ENCODE measurements around the gene CDK12. TPM values are rescaled to one million over a fixed set of nuclear protein-coding genes. Genes with fewer than 3 reads are reported as not detected.
A peak's percentile ranks its signal among the peaks of the same experiment; 100 is the strongest.

Gene CDK12
- total and polyA plus RNA-seq, 7 experiments from 2014 or later: 3.6 to 118 (median 103) TPM

- no peak overlapping the region for H3K27ac ChIP-seq (ENCODE audit: low read depth, low read length)
- ATAC-seq (no peak), DNase-seq (no peak)
- no peaks in the 10 kb centered on the region for H3K27me3 Mint-ChIP-seq
- ChIA-PET CTCF (interaction anchor here (0.5 to 8.2 kb wide), 10 partner anchors 9 to 698 kb away, joined by 3 to 53 read pairs (median 3); no protein-coding TSS in a partner anchor), POLR2A (interaction anchor here (1.3 kb wide), 1 partner anchor 9 kb away, joined by 6 read pairs; no protein-coding TSS in a partner anchor)
- H3K4me3 ChIP-seq (ENCODE audit: low read length): no peak overlapping the region
- no peak overlapping the region for H3K27ac Mint-ChIP-seq
- H3K27me3 ChIP-seq (ENCODE audit: control insufficient read depth in 2 of 2, insufficient read depth in 2 of 2, low read length in 2 of 2): no peaks in the 10 kb centered on the region
- no peaks in the 10 kb centered on the region for H3K4me1 ChIP-seq (ENCODE audit: control insufficient read depth in 2 of 2, insufficient read depth in 2 of 2, low read length in 2 of 2)
- H3K4me3 Mint-ChIP-seq: no peak overlapping the region
- H3K9me3 Mint-ChIP-seq: no peaks in the 10 kb centered on the region
- peaks cover 0 to 64% (median 5%) of the 10 kb centered on the region in 3 experiments for H3K36me3 ChIP-seq (ENCODE audit: control insufficient read depth in 2 of 3, insufficient read depth in 3 of 3, low read length in 3 of 3)
- H3K9me3 ChIP-seq (ENCODE audit: control insufficient read depth in 2 of 3, low read length in 3 of 3): no peaks in the 10 kb centered on the region
- H3K36me3 Mint-ChIP-seq: peaks cover 8 to 62% (median 32%) of the 10 kb centered on the region in 5 donors
- intact Hi-C loops (cut with micrococcal nuclease): loop anchor here (1.0 to 5.0 kb wide), 4 partner anchors 74 to 206 kb away; partner anchors contain the start of gene GRB7 (in 1 of the 2)
- peaks cover 0 to 2% (median 0%) of the 10 kb centered on the region in 7 donors for H3K4me1 Mint-ChIP-seq
These were observed 87.4 kb downstream of the CDK12 start for GRCh38 chr17:39548494-39549225.

- POLR2A ChIA-PET: no interaction called here
These were observed 88.7 kb downstream of the CDK12 start for GRCh38 chr17:39549747-39550573.

GRCh38 chr17:39551879-39552278 lies 90.6 kb downstream of the CDK12 start:
- intact Hi-C loops (cut with micrococcal nuclease): no loop called here
- Mint-ChIP-seq H3K4me3 (no peak overlapping the region), H3K27ac (no peak overlapping the region), H3K9me3 (no peaks in the 10 kb centered on the region), H3K36me3 (peaks cover 12 to 74% (median 35%) of the 10 kb centered on the region in 5 donors), H3K4me1 (peaks cover 0 to 5% (median 0%) of the 10 kb centered on the region in 7 donors), H3K27me3 (no peaks in the 10 kb centered on the region)
- Histone ChIP-seq H3K36me3 (ENCODE audit: control insufficient read depth in 2 of 3, insufficient read depth in 3 of 3, low read length in 3 of 3) (peaks cover 0 to 77% (median 3%) of the 10 kb centered on the region in 3 experiments), H3K4me3 (ENCODE audit: low read length) (no peak overlapping the region), H3K4me1 (ENCODE audit: control insufficient read depth in 2 of 2, insufficient read depth in 2 of 2, low read length in 2 of 2) (no peaks in the 10 kb centered on the region), H3K9me3 (ENCODE audit: control insufficient read depth in 2 of 3, low read length in 3 of 3) (no peaks in the 10 kb centered on the region), H3K27me3 (ENCODE audit: control insufficient read depth in 2 of 2, insufficient read depth in 2 of 2, low read length in 2 of 2) (no peaks in the 10 kb centered on the region), H3K27ac (ENCODE audit: low read depth, low read length) (no peak overlapping the region)
- no peak for ATAC-seq
- POLR2A ChIA-PET: no interaction called here
- no peak for DNase-seq
- CTCF ChIA-PET: interaction anchor here (8.2 kb wide), 1 partner anchor 71 kb away, joined by 53 read pairs; no protein-coding TSS in a partner anchor

More at GRCh38 chr17:39549747-39550573, 88.7 kb downstream of the CDK12 start:
- no peaks in the 10 kb centered on the region for H3K27me3 ChIP-seq (ENCODE audit: control insufficient read depth in 2 of 2, insufficient read depth in 2 of 2, low read length in 2 of 2)
- Mint-ChIP-seq H3K27me3 (no peaks in the 10 kb centered on the region), H3K27ac (peak overlapping the region in 2 of 9 donors; percentile 25 to 72), H3K36me3 (peaks cover 8 to 65% (median 31%) of the 10 kb centered on the region in 5 donors), H3K9me3 (no peaks in the 10 kb centered on the region), H3K4me1 (peaks cover 0 to 2% (median 0%) of the 10 kb centered on the region in 7 donors), H3K4me3 (no peak overlapping the region)
- H3K4me1 ChIP-seq (ENCODE audit: control insufficient read depth in 2 of 2, insufficient read depth in 2 of 2, low read length in 2 of 2): no peaks in the 10 kb centered on the region
- H3K9me3 ChIP-seq (ENCODE audit: control insufficient read depth in 2 of 3, low read length in 3 of 3): no peaks in the 10 kb centered on the region
- intact Hi-C loops (cut with micrococcal nuclease): loop anchor here in 1 of 2 donors (5.0 kb wide), 1 partner anchor 187 kb away; the partner anchor contains the start of gene GRB7
- CTCF ChIA-PET: interaction anchor here (8.2 kb wide), 1 partner anchor 72 kb away, joined by 53 read pairs; no protein-coding TSS in a partner anchor
- ATAC-seq (no peak), DNase-seq (no peak)
- H3K4me3 ChIP-seq (ENCODE audit: low read length): no peak overlapping the region
- peaks cover 0 to 69% (median 5%) of the 10 kb centered on the region in 3 experiments for H3K36me3 ChIP-seq (ENCODE audit: control insufficient read depth in 2 of 3, insufficient read depth in 3 of 3, low read length in 3 of 3)
- no peak overlapping the region for H3K27ac ChIP-seq (ENCODE audit: low read depth, low read length)

- no peaks in the 10 kb centered on the region for H3K4me1 ChIP-seq (ENCODE audit: control insufficient read depth in 2 of 2, insufficient read depth in 2 of 2, low read length in 2 of 2)
- Mint-ChIP-seq H3K27me3 (no peaks in the 10 kb centered on the region), H3K4me3 (no peak overlapping the region), H3K36me3 (peaks cover 16 to 79% (median 49%) of the 10 kb centered on the region in 5 donors), H3K27ac (peak overlapping the region in 1 of 9 donors; percentile 51), H3K4me1 (peaks cover 0 to 5% (median 0%) of the 10 kb centered on the region in 7 donors), H3K9me3 (no peaks in the 10 kb centered on the region)
- ATAC-seq (no peak), DNase-seq (no peak)
- no peaks in the 10 kb centered on the region for H3K27me3 ChIP-seq (ENCODE audit: control insufficient read depth in 2 of 2, insufficient read depth in 2 of 2, low read length in 2 of 2)
- peaks cover 5 to 85% (median 12%) of the 10 kb centered on the region in 3 experiments for H3K36me3 ChIP-seq (ENCODE audit: control insufficient read depth in 2 of 3, insufficient read depth in 3 of 3, low read length in 3 of 3)
- no peak overlapping the region for H3K4me3 ChIP-seq (ENCODE audit: low read length)
- no peak overlapping the region for H3K27ac ChIP-seq (ENCODE audit: low read depth, low read length)
- POLR2A ChIA-PET: interaction anchor here (0.7 to 1.1 kb wide), 2 partner anchors 8 to 1039 kb away, joined by 3 read pairs; no protein-coding TSS in a partner anchor
- intact Hi-C loops (cut with micrococcal nuclease): no loop called here
- H3K9me3 ChIP-seq (ENCODE audit: control insufficient read depth in 2 of 3, low read length in 3 of 3): no peaks in the 10 kb centered on the region
- CTCF ChIA-PET: interaction anchor here (1.0 to 8.2 kb wide), 2 partner anchors 42 to 69 kb away, joined by 3 to 53 read pairs; no protein-coding TSS in a partner anchor
These were observed 92.2 kb downstream of the CDK12 start for GRCh38 chr17:39553341-39553945.

GRCh38 chr17:39555368-39555767 lies 94.1 kb downstream of the CDK12 start:
- ChIA-PET CTCF (interaction anchor here (0.6 to 0.8 kb wide), 2 partner anchors 8 to 67 kb away, joined by 3 to 4 read pairs; no protein-coding TSS in a partner anchor), POLR2A (no interaction called here)
- Histone ChIP-seq H3K9me3 (ENCODE audit: control insufficient read depth in 2 of 3, low read length in 3 of 3) (no peaks in the 10 kb centered on the region), H3K4me1 (ENCODE audit: control insufficient read depth in 2 of 2, insufficient read depth in 2 of 2, low read length in 2 of 2) (no peaks in the 10 kb centered on the region), H3K36me3 (ENCODE audit: control insufficient read depth in 2 of 3, insufficient read depth in 3 of 3, low read length in 3 of 3) (peaks cover 5 to 72% (median 12%) of the 10 kb centered on the region in 3 experiments), H3K27me3 (ENCODE audit: control insufficient read depth in 2 of 2, insufficient read depth in 2 of 2, low read length in 2 of 2) (no peaks in the 10 kb centered on the region), H3K4me3 (ENCODE audit: low read length) (no peak overlapping the region), H3K27ac (ENCODE audit: low read depth, low read length) (no peak overlapping the region)
- intact Hi-C loops (cut with micrococcal nuclease): no loop called here
- ATAC-seq: no peak
- H3K9me3 Mint-ChIP-seq: no peaks in the 10 kb centered on the region
- no peak overlapping the region for H3K27ac Mint-ChIP-seq
- peaks cover 16 to 75% (median 43%) of the 10 kb centered on the region in 5 donors for H3K36me3 Mint-ChIP-seq
- H3K27me3 Mint-ChIP-seq: no peaks in the 10 kb centered on the region
- H3K4me1 Mint-ChIP-seq: peaks cover 0 to 5% (median 0%) of the 10 kb centered on the region in 7 donors
- no peak for DNase-seq
- no peak overlapping the region for H3K4me3 Mint-ChIP-seq

- Mint-ChIP-seq H3K27ac (no peak overlapping the region), H3K9me3 (no peaks in the 10 kb centered on the region), H3K4me1 (peaks cover 0 to 5% (median 0%) of the 10 kb centered on the region in 7 donors), H3K27me3 (no peaks in the 10 kb centered on the region), H3K36me3 (peaks cover 16 to 74% (median 39%) of the 10 kb centered on the region in 5 donors), H3K4me3 (no peak overlapping the region)
- POLR2A ChIA-PET: interaction anchor here (0.8 kb wide), 1 partner anchor 58 kb away, joined by 3 read pairs; no protein-coding TSS in a partner anchor
- Histone ChIP-seq H3K4me3 (ENCODE audit: low read length) (no peak overlapping the region), H3K9me3 (ENCODE audit: control insufficient read depth in 2 of 3, low read length in 3 of 3) (no peaks in the 10 kb centered on the region), H3K27me3 (ENCODE audit: control insufficient read depth in 2 of 2, insufficient read depth in 2 of 2, low read length in 2 of 2) (no peaks in the 10 kb centered on the region), H3K27ac (ENCODE audit: low read depth, low read length) (no peak overlapping the region), H3K36me3 (ENCODE audit: control insufficient read depth in 2 of 3, insufficient read depth in 3 of 3, low read length in 3 of 3) (peaks cover 5 to 72% (median 12%) of the 10 kb centered on the region in 3 experiments), H3K4me1 (ENCODE audit: control insufficient read depth in 2 of 2, insufficient read depth in 2 of 2, low read length in 2 of 2) (no peaks in the 10 kb centered on the region)
- CTCF ChIA-PET: no interaction called here
- intact Hi-C loops (cut with micrococcal nuclease): no loop called here
- ATAC-seq (no peak), DNase-seq (no peak)
These were observed 95.1 kb downstream of the CDK12 start for GRCh38 chr17:39556423-39556822.
